ENCODE data around the gene NCK1. TPM values are rescaled to one million over a fixed set of nuclear protein-coding genes. Genes with fewer than 3 reads are reported as not detected.

Gene NCK1
- polyA plus RNA-seq (2012; ENCODE audit: missing spikeins), result 18.2 TPM

DNA sequence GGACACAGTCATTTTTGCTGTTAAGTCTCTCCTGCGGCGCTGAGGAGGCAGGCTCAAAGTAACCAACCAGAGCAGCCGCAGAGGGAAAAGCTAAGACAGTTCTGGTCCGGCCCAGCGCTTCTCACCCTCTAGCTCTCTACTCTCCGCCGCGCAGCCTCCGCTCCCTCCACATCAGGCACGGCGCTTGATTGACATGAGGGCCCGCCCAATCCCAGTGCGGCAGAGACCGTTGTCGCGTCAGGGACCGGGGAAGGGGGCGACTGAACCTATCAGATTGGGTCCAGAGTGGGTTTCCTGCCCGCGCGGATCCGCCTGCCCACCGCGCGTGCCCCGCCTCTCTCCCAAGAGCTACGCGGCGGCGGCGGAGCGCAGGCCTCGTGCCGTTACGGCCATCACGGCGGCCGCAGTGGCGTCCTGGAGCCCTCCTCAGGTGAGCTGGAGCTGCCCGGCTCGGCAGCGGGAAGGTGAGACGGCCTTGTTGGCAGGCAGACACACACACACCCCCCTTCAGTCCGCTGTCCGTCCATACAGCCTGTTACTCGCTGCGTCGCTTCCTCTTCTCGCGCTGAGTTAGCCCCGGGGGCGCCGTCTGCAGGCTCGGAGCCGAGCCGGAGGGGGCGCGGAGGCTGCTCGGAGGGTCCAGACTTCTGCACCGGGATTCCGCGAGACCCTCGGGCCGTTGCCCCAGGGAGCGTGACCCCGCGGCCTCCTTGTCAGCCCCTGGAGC lies at the start of gene NCK1:
TSS of gene NCK1 (plus strand) at position 319 of the 727 bp plus-strand sequence. CDS start 65,794 bp downstream, outside the sequence.
- FAIRE-seq (peak; percentile 98), DNase-seq (ENCODE audit: insufficient read length) (peak; percentile 86)
- TF ChIP-seq POLR2A (IDR thresholded peaks at IDR 0.05; ENCODE audit: low read depth, low read length) (peak; percentile 97), POLR2AphosphoS5 (IDR thresholded peaks at IDR 0.05; ENCODE audit: low read depth, low read length) (peak; percentile 93), TAF1 (IDR thresholded peaks at IDR 0.05; ENCODE audit: borderline replicate concordance, low read depth, low read length) (peak; percentile 73; the same call in 1 of the 2 replicates)

DNA sequence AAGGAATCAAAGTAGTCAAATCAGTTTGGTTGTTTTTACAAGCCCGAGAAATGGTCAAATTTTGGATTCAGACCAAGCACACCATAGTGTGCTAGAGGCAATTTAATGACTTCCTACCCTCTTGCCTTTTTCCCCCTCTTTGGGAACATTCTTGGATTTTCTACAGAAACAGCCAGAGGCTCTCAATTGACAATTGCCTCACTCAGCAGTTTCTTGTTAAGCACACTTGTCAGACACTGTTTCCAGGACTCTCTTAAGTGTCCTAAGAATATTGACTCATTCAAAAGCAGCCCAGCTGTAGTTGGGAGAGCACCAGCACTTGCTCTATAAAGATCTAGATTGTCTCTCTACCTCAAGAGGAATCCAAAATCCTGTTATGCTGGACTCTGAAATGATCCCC lies 44.6 kb upstream of the NCK1 start:
- FAIRE-seq (no peak), DNase-seq (ENCODE audit: insufficient read length) (no peak)
- TF ChIP-seq POLR2AphosphoS5 (IDR thresholded peaks at IDR 0.05; ENCODE audit: low read depth, low read length), result no peak
- no peak for TF ChIP-seq POLR2A (IDR thresholded peaks at IDR 0.05; ENCODE audit: low read depth, low read length)
- no peak for TF ChIP-seq TAF1 (IDR thresholded peaks at IDR 0.05; ENCODE audit: borderline replicate concordance, low read depth, low read length)

DNA sequence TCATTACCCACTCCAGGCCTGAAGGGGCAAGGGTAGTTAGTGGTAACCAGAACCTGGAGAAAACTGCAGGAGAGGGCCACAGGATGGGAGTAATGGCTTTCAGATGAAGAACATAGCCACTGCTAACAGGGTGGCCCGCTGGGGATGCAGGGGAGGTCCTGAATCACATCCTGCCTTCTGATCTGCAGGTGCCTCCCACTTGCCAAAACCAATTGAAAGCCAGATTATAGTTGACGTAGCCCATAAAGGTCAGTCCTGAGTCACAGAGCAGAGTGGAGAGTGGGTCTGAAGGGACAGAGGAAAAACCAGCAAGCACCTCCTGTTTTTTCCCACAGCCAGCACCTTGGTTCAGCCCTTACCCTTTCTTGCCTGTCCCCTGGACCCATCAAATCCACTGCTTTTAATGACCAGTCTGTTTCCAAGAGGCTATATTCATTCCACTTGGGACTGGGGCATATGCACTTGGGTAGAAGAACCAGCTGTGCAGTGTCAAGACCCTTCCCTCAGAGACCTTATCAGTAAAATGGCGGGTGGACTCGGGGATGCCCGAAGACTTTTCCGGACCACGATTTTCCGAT lies 43.7 kb upstream of the NCK1 start:
- DNase-seq (ENCODE audit: insufficient read length), result no peak
- TF ChIP-seq POLR2AphosphoS5 (IDR thresholded peaks at IDR 0.05; ENCODE audit: low read depth, low read length) (no peak), POLR2A (IDR thresholded peaks at IDR 0.05; ENCODE audit: low read depth, low read length) (no peak; the same call in 1 of the 2 replicates), TAF1 (IDR thresholded peaks at IDR 0.05; ENCODE audit: borderline replicate concordance, low read depth, low read length) (no peak)

DNA sequence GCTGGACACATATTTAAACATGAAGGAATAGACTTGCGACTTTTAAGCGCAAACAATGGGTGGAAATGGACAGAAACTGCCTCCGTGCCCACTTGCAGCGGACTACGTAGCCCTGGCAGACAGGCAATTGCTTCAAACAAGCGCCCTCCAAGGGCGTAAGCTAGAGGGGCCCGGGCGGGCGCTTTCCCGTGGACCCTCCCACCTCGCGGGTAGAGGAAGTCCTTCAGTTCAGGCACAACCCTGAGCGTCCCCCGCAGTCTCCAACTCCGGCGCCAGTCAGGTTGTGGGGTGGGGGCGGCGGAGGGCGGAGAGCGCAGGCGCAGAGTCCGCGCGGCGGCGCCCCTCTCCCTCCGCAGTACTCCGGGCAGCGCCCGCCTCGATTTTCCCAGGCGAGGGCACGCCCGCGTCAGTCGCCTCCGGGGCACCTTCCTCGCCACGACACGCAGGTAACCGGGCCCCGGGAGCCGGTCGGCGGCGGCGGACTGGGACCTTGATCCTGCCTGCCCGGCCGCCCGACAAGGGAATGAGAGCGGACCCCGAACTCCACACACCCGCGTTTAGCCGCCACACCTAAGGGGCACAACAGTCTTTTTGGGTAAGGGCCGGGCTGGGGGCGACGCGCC lies 43.1 kb upstream of the NCK1 start, which contains the start of gene SLC35G2:
TSS of gene SLC35G2 (plus strand) at position 358 of the 623 bp plus-strand sequence. CDS start 35,335 bp downstream, outside the sequence.
- FAIRE-seq, result no peak
- TF ChIP-seq POLR2A (IDR thresholded peaks at IDR 0.05; ENCODE audit: low read depth, low read length) (no peak; the same call in 1 of the 2 replicates), POLR2AphosphoS5 (IDR thresholded peaks at IDR 0.05; ENCODE audit: low read depth, low read length) (no peak), TAF1 (IDR thresholded peaks at IDR 0.05; ENCODE audit: borderline replicate concordance, low read depth, low read length) (no peak)
- no peak for DNase-seq (ENCODE audit: insufficient read length)

More for the DNA sequence above, 43.7 kb upstream of the NCK1 start:
- no peak for FAIRE-seq

DNA sequence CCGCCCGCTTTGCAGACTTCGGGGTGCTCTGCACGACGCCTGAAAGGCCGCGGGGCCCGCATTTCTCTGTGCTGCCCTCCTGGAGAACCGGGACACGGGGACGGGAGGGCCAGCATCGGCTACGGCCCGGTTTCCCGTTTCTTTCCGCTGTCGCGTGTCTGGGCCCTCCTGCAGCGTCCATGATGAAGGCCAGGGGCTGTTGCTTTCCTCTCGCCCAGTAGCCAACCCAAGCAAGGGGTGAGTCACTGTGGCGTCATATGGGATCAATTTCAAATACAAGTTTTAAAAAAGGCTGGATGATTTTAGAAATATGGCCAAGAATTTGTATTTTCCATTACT lies 42.6 kb upstream of the NCK1 start:
- DNase-seq (ENCODE audit: insufficient read length), result no peak
- FAIRE-seq, result no peak
- TF ChIP-seq POLR2AphosphoS5 (IDR thresholded peaks at IDR 0.05; ENCODE audit: low read depth, low read length) (no peak), POLR2A (IDR thresholded peaks at IDR 0.05; ENCODE audit: low read depth, low read length) (no peak), TAF1 (IDR thresholded peaks at IDR 0.05; ENCODE audit: borderline replicate concordance, low read depth, low read length) (no peak)

DNA sequence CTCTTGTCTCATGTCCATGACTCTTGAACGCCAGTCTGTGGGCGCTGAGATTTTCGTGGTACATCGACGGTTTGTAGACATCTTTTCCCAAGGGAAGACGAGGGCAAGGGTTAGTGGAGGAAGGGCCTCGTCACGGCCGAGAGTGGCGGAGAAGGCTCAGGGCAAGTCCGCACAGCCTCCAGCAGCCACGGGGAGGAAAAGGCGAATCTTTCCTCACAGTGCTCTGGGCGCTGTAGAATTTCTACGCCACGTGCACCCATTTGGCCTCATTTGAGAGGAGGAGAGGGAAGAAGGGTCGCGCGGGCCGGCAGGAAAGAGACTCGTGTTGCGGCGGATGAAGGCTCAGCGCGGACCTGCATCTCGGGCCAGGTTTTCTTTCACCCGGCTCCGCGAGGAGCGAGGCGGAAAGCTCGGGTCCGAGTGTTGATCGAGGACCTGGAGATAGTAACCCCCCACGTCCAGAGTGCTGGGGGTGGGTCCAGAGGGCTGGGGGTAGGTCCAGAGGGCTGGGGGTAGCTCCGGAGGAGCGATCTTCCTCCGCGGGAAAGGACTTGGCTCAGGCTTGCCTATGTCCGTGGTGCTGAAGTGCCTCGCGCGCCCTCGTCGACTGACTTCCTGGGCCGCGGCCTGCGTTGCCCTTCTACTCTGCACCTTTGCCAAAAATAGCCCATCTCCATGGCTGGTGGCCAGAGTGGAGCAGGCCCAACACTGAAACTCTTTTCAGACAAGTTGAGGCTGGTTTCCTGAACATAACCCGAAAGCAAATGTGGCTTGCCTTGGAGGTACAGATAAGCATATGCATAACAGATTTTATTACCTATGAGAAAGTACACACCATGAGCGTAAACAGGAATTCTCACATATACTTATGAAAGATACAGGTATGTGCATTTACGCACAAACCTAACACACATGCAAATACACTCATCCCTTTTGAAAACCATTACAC lies 42.0 kb upstream of the NCK1 start:
- FAIRE-seq, result peak; percentile 44
- no peak for TF ChIP-seq TAF1 (IDR thresholded peaks at IDR 0.05; ENCODE audit: borderline replicate concordance, low read depth, low read length)
- no peak for TF ChIP-seq POLR2AphosphoS5 (IDR thresholded peaks at IDR 0.05; ENCODE audit: low read depth, low read length)
- no peak for TF ChIP-seq POLR2A (IDR thresholded peaks at IDR 0.05; ENCODE audit: low read depth, low read length)
- no peak for DNase-seq (ENCODE audit: insufficient read length)

DNA sequence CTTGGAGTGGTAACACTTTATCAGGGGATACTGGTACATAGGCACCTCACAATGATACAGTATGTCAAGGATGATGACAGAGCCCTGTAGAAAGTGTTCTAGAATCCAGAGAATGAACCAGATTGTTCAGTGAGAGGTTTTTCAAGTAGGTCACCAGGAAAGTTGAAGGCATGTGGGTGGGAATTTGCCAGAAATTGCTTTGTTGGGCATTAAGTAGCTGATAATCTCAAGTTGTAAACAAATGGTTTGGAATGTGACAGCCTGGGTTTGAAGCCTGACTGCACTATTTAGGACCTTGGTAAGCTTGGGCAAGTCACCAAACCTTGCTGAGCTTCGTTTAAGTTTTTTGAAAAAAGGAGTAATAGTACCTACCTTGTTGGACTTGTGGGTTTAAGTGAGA lies 30.5 kb upstream of the NCK1 start:
- TF ChIP-seq POLR2A (IDR thresholded peaks at IDR 0.05; ENCODE audit: low read depth, low read length) (no peak), POLR2AphosphoS5 (IDR thresholded peaks at IDR 0.05; ENCODE audit: low read depth, low read length) (no peak), TAF1 (IDR thresholded peaks at IDR 0.05; ENCODE audit: borderline replicate concordance, low read depth, low read length) (no peak)
- DNase-seq (ENCODE audit: insufficient read length) (no peak), FAIRE-seq (no peak)

DNA sequence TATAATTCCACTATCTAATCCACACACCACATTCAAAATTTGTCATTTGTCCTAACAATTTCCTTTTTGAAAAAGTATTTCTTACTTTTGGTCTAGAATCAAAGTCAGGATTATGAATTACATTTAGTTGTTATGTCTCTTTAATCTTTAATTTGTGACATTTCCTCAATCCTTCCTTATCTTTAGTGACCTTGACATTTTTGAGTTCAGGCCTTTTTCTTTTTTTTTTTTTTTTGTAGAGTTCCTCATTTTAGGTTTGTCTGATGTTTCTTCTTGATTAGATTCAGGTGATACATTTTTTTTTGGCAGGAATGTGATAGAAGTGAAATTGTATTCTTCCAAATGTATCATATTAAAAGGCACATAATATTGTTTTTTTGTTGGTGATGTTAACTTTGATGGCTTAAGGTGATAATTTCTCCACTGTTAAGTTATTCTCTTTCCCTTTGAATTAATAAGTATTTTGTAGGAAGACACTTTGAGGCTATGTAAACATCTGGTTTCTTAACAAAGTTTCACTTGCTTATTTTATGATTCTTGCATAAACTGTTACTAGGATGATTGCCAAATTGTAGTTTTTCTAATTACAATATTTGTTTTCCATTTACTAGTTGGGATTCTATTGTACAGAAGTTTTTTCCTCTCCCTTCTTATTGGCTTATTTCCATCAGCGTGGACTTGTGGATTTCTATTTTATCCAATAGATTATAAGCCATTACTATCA lies 26.8 kb upstream of the NCK1 start:
- no peak for DNase-seq (ENCODE audit: insufficient read length)
- no peak for FAIRE-seq
- TF ChIP-seq POLR2A (IDR thresholded peaks at IDR 0.05; ENCODE audit: low read depth, low read length) (no peak), POLR2AphosphoS5 (IDR thresholded peaks at IDR 0.05; ENCODE audit: low read depth, low read length) (no peak), TAF1 (IDR thresholded peaks at IDR 0.05; ENCODE audit: borderline replicate concordance, low read depth, low read length) (no peak)

DNA sequence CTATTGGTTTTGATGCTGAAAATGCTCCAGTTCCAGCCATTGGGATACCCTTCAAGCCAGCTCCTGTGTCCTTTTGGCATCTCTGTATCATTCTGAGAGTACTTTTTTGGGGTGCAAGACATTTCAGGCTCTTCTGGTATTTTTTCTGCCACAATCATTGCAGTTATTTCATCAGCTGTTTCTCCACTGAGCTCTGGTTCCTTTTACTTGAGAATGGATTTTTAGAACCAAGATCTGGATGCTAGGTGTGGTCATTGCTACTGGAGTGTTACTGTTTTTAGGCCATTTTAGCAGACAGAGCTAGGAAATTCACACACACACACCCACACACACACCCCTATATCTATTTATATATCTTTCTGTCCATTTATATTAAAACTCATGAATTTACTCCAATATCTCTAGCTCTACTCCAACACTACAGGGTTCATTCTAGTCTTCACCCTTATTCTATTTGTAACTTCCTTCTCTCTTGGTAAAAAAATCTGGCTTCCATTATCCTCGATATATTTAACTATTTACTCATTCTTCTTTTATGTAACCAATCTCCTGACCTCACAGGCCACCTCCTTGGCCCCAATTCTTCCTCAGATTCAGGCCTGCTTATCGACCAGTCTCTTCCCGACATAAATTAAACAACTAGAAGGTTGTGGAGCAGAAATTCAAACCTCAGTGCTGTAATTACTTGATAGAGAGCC lies 26.0 kb upstream of the NCK1 start:
- no peak for DNase-seq (ENCODE audit: insufficient read length)
- TF ChIP-seq POLR2AphosphoS5 (IDR thresholded peaks at IDR 0.05; ENCODE audit: low read depth, low read length) (no peak), POLR2A (IDR thresholded peaks at IDR 0.05; ENCODE audit: low read depth, low read length) (no peak), TAF1 (IDR thresholded peaks at IDR 0.05; ENCODE audit: borderline replicate concordance, low read depth, low read length) (no peak)
- FAIRE-seq, result no peak

Data from GM12892 (cell line).